GM19455 (cell line): ENCODE measurements around the gene DNAJC13.
A peak's percentile ranks its signal among the peaks of the same experiment; 100 is the strongest.
"Not testable (repeated sequence)": the region's sequence is repeated elsewhere in the genome, so short reads cannot be mapped to it uniquely, and the experiment has no call there.

Experiments used
- ATAC-seq: cut with Tn5 transposase; IDR thresholded peaks from one replicate; pipeline ENCODE4 v1.9.1; 2021; ENCODE audit not compliant: unreplicated experiment

DNAJC13 gene

GRCh38 chr3:132416807-132417694 lies at the start of gene DNAJC13:
DNAJC13 (plus strand) TSS chr3:132417502; CDS start chr3:132434551, 17,049 bp downstream.
- peak; percentile 90 for ATAC-seq

DNA sequence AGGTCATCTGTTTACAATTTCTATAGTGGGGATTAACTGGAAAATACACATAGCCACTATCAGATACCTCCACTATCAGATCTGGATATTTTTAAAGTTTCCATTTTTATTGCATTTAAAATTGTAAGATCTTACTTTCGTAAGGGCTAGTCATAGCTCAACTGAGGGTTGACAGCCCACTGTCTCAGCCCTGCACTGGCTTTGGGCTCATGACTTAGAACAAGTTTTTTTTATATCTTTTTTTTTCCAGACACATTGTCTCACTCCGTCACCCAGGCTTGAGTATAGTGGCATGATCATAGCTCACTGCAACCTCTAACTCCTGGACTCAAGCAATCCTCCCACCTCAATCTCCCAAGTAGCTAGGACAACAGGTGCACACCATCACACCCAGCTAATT lies 48.8 kb upstream of the DNAJC13 start:
- ATAC-seq = no peak

DNA sequence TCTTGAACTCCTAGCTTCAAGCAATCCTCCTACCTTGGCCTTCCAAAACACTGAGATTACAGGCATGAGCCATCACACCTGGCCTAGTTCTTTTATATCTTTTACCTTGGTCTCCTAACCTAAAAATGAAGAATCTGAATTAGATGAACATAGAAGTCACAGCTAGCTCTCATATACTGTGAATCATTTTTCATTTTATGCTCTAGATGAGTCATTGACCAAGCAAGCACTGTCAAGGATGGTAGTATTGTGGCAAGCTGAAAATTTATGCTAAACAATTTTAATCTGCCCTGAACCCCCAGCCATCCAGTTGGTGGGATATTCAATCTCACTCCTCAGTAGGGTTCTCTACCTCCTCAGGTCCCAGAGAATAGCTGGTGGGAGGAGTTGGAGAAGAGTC lies 48.3 kb upstream of the DNAJC13 start:
- ATAC-seq = no peak

DNA sequence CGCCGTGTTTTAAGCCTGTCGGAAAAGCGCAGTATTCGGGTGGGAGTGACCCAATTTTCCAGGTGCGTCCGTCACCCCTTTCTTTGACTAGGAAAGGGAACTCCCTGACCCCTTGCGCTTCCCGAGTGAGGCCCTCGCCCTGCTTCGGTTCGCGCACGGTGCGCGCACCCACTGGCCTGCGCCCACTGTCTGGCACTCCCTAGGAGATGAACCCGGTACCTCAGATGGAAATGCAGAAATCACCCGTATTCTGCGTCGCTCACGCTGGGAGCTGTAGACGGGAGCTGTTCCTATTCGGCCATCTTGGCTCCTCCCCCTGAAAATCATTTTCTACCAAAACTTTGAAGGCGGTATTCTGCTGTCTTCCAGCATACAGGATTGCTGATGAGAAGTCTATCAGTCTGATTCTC lies 40.4 kb upstream of the DNAJC13 start:
- not testable (repeated sequence) for ATAC-seq

DNA sequence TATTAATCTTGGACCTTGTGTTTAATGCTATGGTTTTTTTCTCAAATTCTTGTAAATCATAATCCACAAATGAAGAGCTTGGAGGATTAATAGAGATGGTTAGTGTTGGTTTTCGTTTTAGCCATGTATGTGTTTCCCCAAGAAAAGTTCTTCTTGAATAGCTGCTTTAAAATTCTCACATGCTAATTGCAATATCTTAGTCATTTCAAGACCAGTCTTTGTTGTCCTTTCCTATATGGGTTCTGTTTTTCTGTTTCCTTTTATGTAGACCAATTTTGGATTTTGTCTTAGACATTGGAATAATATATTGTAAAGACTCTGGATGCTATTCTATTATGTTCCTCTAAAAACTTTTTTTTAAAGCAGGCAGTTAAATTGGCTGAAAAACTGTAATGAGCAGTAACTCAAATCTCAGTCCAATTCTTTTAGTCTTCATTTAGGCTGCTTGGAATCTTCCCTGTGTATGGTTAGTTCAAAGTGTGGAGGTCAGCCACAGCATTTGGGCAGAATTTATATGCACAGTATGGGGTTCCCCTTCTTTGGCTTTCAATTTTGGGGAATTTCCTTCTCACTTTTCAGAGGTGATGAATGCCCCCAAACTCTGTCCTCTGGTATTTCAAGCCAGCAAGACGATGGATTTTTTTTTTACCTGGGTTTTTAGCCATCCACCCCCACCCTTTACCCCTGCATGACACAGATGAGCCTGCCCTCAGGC lies 39.1 kb upstream of the DNAJC13 start:
- no peak for ATAC-seq

DNA sequence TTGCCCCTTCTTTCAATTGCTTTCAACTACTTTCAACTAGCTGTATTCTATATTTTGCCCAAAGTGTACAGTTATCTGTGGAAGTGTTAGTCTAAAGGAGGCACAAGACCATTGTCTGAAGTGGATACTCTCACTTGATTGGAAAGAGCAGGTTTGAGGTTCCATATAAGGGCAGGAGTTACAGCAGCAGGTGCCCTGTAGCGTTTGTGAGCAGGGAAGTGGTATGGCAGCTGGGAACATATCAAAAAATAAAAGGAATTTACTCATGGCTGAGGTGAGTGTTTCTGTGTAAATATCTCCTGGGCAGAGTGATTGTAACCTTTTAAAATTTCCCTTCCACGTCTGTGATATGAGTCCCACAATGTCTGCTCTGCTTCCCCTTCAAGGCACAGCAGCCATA lies 38.5 kb upstream of the DNAJC13 start:
- ATAC-seq = no peak

GRCh38 chr3:132380920-132381319 lies 36.4 kb upstream of the DNAJC13 start:
- no peak for ATAC-seq

GRCh38 chr3:132381348-132381944 lies 35.9 kb upstream of the DNAJC13 start:
- ATAC-seq = no peak

- no peak for ATAC-seq
Observed at GRCh38 chr3:132382267-132382666, 35.0 kb upstream of the DNAJC13 start.

DNA sequence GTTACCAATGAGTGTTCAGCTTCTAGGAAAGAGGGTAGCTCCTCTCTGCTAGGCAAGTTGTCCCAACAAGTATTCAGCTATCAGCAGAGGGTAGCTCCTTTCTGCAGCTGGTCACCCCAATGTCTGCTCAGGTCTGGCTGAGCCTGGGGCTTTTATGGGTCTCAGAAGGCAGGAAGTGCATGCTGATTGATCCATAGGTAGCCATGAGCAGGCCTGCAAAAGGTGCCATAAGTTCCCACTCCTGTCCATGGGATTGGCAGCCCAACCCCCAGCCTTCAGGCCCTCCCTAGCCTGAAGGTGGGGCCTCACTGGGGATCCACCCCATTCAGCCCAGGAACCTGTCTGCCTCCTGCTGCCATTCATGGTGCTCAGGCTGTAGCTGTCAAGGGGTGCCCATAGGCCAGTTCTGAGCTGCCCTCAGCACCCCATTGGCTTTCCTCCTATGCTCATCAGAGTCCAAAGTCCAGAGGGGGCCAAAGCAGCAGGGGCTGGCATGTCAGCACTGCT lies 34.6 kb upstream of the DNAJC13 start:
- ATAC-seq = no peak

DNA sequence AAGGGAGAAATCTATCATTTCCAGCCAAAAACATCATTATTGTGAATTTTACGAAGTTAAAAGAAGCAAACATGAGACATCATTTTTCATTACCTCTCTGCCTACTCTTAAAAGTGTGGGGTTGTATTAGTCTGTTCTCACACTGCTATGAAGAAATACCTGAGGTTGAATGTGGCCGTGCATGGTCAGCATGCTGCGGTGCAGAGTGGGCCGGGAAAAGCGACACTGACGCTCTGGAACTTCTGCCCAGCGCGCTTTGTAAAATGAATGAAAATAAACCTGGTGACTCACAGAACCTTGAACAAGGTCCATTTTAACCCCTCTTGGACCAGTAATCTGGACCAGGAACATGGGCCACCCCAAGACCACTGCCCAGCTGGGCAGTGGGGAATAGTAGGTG lies 31.0 kb upstream of the DNAJC13 start:
- no peak for ATAC-seq

DNA sequence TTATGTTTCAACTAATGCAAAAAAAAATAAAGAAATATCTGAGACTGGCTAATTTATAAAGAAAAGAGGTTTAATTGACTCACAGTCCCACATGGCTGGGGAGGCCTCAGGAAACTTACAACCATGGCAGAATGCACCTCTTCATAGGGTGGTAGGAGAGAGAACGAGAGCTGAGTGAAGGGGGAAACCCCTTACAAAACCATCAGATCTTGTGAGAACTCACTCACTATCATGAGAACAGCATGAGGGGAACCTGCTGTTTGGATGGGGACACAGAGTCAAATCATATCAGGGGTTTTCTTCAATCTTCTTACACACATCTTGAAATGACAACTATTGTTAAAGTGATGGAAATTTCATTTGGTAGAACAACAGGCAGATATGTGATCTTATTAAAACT lies 24.6 kb upstream of the DNAJC13 start:
- not testable (repeated sequence) for ATAC-seq

GRCh38 chr3:132394320-132394719 lies 23.0 kb upstream of the DNAJC13 start:
- no peak for ATAC-seq

- ATAC-seq = no peak
Observed at GRCh38 chr3:132395126-132395525, 22.2 kb upstream of the DNAJC13 start.

DNA sequence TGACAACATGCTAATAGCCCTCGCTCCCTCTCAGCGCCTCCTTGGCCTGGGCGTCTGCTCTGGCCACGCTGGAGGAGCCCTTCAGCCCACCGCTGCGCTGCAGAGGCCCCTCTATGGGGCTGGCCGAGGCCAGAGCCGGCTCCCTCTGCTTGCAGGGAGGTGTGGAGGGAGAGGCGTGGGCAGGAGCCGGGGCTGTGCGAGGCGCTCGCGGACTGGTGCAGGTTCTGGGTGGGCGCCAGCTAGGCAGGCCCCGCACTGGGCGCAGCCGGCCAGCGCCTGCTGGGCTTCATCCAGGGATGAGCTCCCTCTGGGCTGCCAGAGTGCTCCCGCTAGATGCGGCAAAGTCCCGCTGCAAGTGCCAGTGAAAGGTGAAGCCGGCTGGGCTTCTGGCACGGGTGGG lies 21.0 kb upstream of the DNAJC13 start:
- no peak for ATAC-seq

DNA sequence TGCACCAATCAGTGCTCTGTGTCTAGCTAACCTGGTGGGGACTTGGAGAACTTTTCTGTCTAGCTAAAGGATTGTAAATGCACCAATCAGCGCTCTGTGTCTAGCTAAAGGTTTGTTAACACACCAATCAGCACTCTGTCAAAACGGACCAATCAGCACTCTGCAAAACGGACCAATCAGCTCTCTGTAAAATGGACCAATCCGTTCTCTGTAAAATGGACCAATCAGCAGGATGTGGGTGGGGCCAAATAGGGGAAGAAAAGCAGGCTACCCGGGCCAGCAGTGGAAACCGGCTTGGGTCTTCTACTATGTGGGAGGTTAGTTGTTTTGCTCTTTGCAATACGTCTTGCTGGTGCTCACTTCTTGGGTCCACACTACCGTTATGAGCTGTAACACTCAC lies 20.5 kb upstream of the DNAJC13 start:
- not testable (repeated sequence) for ATAC-seq

DNA sequence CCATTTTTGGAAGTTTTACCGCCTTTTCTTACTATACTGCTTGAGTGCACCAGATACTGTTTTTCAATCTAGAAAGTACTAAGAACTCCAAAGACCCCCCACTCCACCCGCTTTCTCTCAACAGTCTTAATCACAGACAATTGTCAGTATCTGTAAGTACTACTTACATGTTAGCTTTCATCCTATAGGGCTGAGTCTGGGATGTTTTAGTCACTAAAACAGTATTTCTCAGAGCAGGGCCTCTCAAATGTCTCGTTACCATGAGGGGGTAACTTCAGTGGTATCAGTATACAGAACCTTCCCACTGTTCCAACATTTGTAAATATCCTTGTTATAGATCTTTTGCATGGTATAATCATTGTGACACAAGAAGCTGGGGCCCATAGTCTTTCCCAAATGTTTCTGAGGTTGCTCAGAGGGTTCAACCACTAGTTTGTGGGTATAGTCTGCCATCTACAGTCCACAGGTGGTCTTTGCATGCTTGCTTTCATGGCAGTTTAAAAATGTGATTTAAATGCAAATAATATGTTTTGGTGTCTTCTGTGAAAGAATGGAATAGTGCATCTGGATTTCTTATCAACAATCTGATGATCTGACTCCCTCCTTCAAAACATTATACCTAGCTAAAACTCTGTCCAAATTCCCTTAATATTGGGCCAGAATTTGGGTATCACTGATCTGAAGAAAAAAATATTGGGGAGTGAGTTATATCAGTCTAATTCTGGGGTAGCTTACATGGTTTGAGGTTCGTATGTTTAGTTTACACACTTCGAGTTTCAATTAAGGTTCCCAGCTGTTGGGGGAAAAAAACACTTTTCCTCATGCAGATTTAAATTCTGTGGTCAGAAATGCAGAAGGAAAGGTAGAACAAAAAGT lies 18.0 kb upstream of the DNAJC13 start:
- ATAC-seq = no peak

GRCh38 chr3:132401255-132401654 lies 16.0 kb upstream of the DNAJC13 start:
- ATAC-seq = no peak

DNA sequence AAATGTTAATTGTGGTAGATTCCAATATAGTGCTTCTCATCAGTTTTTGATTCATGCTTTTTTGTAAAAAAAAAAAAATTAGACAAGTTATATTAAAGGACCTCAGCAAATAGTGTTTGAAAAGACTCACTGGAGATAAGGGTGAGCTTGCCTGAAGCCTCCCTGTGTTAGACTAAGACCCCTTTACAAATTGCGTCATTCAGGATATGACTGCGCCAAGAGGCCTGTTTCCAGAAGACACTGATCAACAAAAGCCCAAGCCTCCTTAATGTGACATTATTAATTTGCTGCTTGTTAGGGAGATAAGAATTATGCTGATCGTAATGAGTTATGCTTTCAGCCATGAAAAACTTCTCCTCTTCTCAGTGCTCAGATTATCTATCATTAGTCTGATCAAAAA lies 13.0 kb upstream of the DNAJC13 start:
- no peak for ATAC-seq

DNA sequence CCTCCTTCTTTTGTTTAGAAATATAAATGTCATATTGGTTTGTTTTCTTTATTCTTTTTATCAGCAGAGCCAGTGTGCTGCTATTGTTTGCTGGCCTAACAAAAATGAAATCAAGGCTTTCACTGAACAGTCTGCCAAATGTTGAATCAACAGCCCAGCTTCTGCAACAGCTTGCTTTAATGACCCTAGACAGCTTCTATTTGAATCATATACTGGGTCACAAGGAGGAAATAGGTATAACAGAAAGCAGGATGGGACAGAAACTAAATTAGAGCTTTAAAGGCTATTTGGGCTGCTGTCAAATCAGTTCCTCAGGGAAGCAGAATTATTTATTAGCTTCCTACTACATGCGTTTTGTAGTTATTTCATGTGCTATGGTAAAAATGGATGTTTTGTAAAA lies 12.1 kb upstream of the DNAJC13 start:
- ATAC-seq = no peak
